HepG2 (cell line): ENCODE data around the gene SLC9A1. TPM values are rescaled to one million over a fixed set of nuclear protein-coding genes. Genes with fewer than 3 reads are reported as not detected.

Experiments
- ATAC-seq: fragments of 200-7000 bp; cut with Tn5 transposase; 3 replicates; pipeline ENCODE4 v1.9.1; 2020; ENCODE audit warnings: mild to moderate bottlenecking, moderate library complexity
- BruUV-seq: library from RNA; stranded (reverse); fragments of 400-500 nt; replicated peaks from 2 replicates; lab custom pipeline; 2021; lab: Mats Ljungman, UMichigan
- CTCF ChIA-PET: fragments of 300-600 bp; formaldehyde crosslinking; extraction: SDS; loops from one replicate; lab custom pipeline; 2021; ENCODE audit warnings: low total read pairs, inconsistent platforms, low intra/inter-chr PET ratio; lab: Yijun Ruan, JAX
- POLR2A ChIA-PET: fragments of 350-600 bp; sonication (Branson Sonifier 250); formaldehyde crosslinking; loops from one replicate; lab custom pipeline; 2020; ENCODE audit warnings: antibody characterized with exemption, inconsistent platforms; lab: Yijun Ruan, JAX
- DNase-seq: peaks from one replicate; pipeline ENCODE4 v3.0.0-alpha.2; 2015; ENCODE audit warnings: low spot score
- FAIRE-seq: peaks from 3 replicates; lab custom pipeline; 2011; peaks lifted over from hg19 to GRCh38; lab: Jason Lieb, UNC
- H2AFZ ChIP-seq: one replicate; pipeline ENCODE4 v1.6.1; 2011; ENCODE audit warnings: low read length, inconsistent platforms
- H3K27ac ChIP-seq: fragments of 300-600 bp; 3 replicates; pipeline ENCODE4 v1.8.0; 2011; ENCODE audit warnings: mixed run types, mild to moderate bottlenecking, mixed read lengths, low read length, inconsistent platforms; ENCODE audit not compliant: insufficient read depth; ENCODE audit errors: extremely low read length
- H3K27me3 ChIP-seq, 2 experiments: fragments of 200-600 bp in 1 of 2; 2 replicates in 1 of 2; 3 replicates in 1 of 2; pipeline versions ENCODE4 v1.6.0 to v1.8.0; 2011; ENCODE audit warnings: low read length in 2 of 2, mild to moderate bottlenecking in 2 of 2, moderate library complexity in 2 of 2, inconsistent platforms in 1 of 2; ENCODE audit not compliant: insufficient read depth in 2 of 2, control insufficient read depth in 1 of 2
- H3K36me3 ChIP-seq, 2 experiments: fragments of 200-600 bp in 1 of 2; replicated peaks in 1 of 2; 2 replicates in 1 of 2; 3 replicates in 1 of 2; pipeline versions ENCODE4 v1.5.1 to v1.8.0; 2011; ENCODE audit warnings: low read length in 2 of 2, inconsistent platforms in 1 of 2; ENCODE audit not compliant: insufficient read depth in 2 of 2, control insufficient read depth in 1 of 2
- H3K4me1 ChIP-seq: 2 replicates; pipeline ENCODE4 v1.5.1; 2012; ENCODE audit warnings: low read length, inconsistent platforms; ENCODE audit not compliant: insufficient read depth
- H3K4me2 ChIP-seq: 2 replicates; pipeline ENCODE4 v1.6.0; 2011; ENCODE audit warnings: low read depth, low read length, inconsistent platforms
- H3K4me3 ChIP-seq, 3 experiments: fragments of 200-600 bp in 1 of 3; sonication (generic), shearing (Covaris generic) in 1 of 3; replicated peaks in 1 of 3; 2 replicates each; pipeline ENCODE4 v1.5.1; 2011 to 2016; ENCODE audit warnings: low read length in 3 of 3, inconsistent platforms in 2 of 3, low read depth in 2 of 3, mild to moderate bottlenecking in 2 of 3, control low read depth in 1 of 3, mixed read lengths in 1 of 3; ENCODE audit not compliant: insufficient read depth in 1 of 3
- H3K79me2 ChIP-seq: one replicate; pipeline ENCODE4 v1.6.1; 2011; ENCODE audit warnings: low read length, inconsistent platforms; ENCODE audit not compliant: insufficient read depth
- H3K9ac ChIP-seq: 2 replicates; pipeline ENCODE4 v1.6.0; 2011; ENCODE audit warnings: mild to moderate bottlenecking, low read depth, low read length, inconsistent platforms; ENCODE audit not compliant: insufficient read depth
- H3K9me3 ChIP-seq: 2 replicates; pipeline ENCODE4 v1.5.1; 2012; ENCODE audit warnings: mild to moderate bottlenecking, low read length
- H4K20me1 ChIP-seq: 2 replicates; pipeline ENCODE4 v1.6.0; 2011; ENCODE audit warnings: inconsistent platforms, mild to moderate bottlenecking, low read length, moderate library complexity; ENCODE audit not compliant: insufficient read depth
- CBX1 ChIP-seq: IDR thresholded peaks from one replicate; pipeline ENCODE4 v1.6.1; 2016; ENCODE audit warnings: antibody characterized with exemption, low read depth
- CENPX ChIP-seq: sonication (generic); formaldehyde crosslinking; IDR thresholded peaks from 2 replicates; pipeline ENCODE4 v1.9.0; 2021; ENCODE audit warnings: mild to moderate bottlenecking, missing genetic modification reagents, moderate library complexity
- FOXC1 ChIP-seq: sonication (generic); formaldehyde crosslinking; IDR thresholded peaks from 2 replicates; pipeline ENCODE4 v1.8.0; 2022; ENCODE audit warnings: mild to moderate bottlenecking, missing genetic modification reagents, borderline replicate concordance
- HIVEP1 ChIP-seq: sonication (generic); formaldehyde crosslinking; IDR thresholded peaks from 2 replicates; pipeline ENCODE4 v1.4.0; 2020; ENCODE audit warnings: mild to moderate bottlenecking, missing genetic modification reagents
- IKZF5 ChIP-seq: IDR thresholded peaks from 2 replicates; pipeline ENCODE4 v1.6.1; 2018; ENCODE audit warnings: missing genetic modification reagents, mild to moderate bottlenecking, missing compliant biosample characterization
- NFE2L2 ChIP-seq: fragments of 150-350 bp; IDR thresholded peaks from 2 replicates; pipeline ENCODE4 v1.6.1; 2014; ENCODE audit warnings: low read length
- WGBS: methylation state at CpG from one replicate; pipeline ENCODE4 v1.1.6; 2017; ENCODE audit warnings: low lambda C conversion rate; 5-methylcytosine and 5-hydroxymethylcytosine counted together
- in situ Hi-C: cut with HindIII; loops from 2 replicates; pipeline ENCODE4 v1.10.0; 2017; ENCODE audit warnings: low pct_unique_long_range_greater_than_20kb; ENCODE audit not compliant: extremely low pct_ligation_motif_present
- intact Hi-C: fragments of 100-400 bp; cut with micrococcal nuclease; formaldehyde crosslinking; loops from one replicate; pipeline ENCODE4 v1.10.0; 2022; ENCODE audit not compliant: unreplicated experiment
- polyA plus RNA-seq, 8 experiments: library from polyadenylated mRNA; depleted of rRNA in 3 of 8; stranded (reverse) in 7 of 8; unstranded in 1 of 8; fragments of >200 nt; fragmentation: Illumina TruSeq in 4 of 8; extraction: Trizol in 4 of 8; gene quantifications; 2 replicates each; pipeline versions ENCODE4 v1.2.1 to v1.2.3, GENCODE V29; 2011 to 2016; ENCODE audit warnings: low read depth in 4 of 8, missing spikeins in 1 of 8, mixed read lengths in 1 of 8; ENCODE audit not compliant: insufficient read depth in 1 of 8
- total RNA-seq, 5 experiments: library from RNA; depleted of rRNA; stranded (reverse); fragments of >200 nt; fragmentation: Illumina TruSeq; extraction: Trizol; gene quantifications; 2 replicates each; pipeline ENCODE4 v1.2.3, GENCODE V29; 2016; ENCODE audit warnings: low read depth in 1 of 5
- TF ChIP-seq, protein P1 (sequence below): sonication (generic); formaldehyde crosslinking; IDR thresholded peaks from 2 replicates; pipeline ENCODE4 v1.9.0; 2021; ENCODE audit warnings: missing genetic modification reagents, borderline replicate concordance
- TF ChIP-seq, protein P2 (sequence below): sonication (generic); formaldehyde crosslinking; IDR thresholded peaks from 2 replicates; pipeline ENCODE4 v1.5.1; 2020; ENCODE audit warnings: mild to moderate bottlenecking, missing genetic modification reagents

SLC9A1 gene
- total and polyA plus RNA-seq, 2 of the 13 experiments (the other 11 are each of a cell fraction or from before 2014, with no cell fraction given), result 1.4 to 2.9 TPM

DNA sequence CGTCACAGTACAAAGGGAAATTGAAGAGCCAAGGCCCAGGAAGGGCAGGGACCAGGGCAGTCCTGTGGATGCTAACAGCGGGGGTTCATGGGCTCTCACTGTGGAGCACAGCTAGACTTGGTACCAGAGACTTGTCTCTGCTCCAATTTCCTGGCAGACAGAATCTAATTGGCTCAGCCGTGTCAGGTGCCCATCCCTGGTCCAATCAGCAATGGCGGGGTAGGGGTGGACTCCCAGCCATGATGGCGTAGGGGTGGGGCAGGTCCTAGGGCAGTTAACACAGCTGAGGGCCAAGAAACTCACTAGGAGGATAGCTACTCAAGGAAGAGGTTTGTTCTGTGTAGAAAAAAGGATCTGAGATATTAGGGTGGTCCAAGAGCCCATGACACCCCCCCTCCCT lies 102.4 kb downstream of the SLC9A1 start (continued):
- TF ChIP-seq CENPX (no peak), NFE2L2 (no peak)

- no peak overlapping the region for H3K4me2 ChIP-seq
- no peaks in the 10 kb centered on the region for H3K36me3 ChIP-seq
- peaks cover 6 to 26% of the 10 kb centered on the region in 2 experiments; a peak in 4 of 5 replicates for H3K27me3 ChIP-seq
- H3K9ac ChIP-seq, result no peak overlapping the region
- POLR2A ChIA-PET, result no interaction called here
- DNase-seq (no peak), FAIRE-seq (no peak), ATAC-seq (no peak)
- TF ChIP-seq CBX1, result no peak
- no peak for TF ChIP-seq FOXC1 (CRISPR knock-in tag)
- intact Hi-C loops, result loop anchor here (10.0 kb wide), 1 partner anchor 85 kb away; the partner anchor contains the start of gene KDF1
- peaks cover 8% of the 10 kb centered on the region; the same call in 1 of the 2 replicates for H3K4me1 ChIP-seq
- no peaks in the 10 kb centered on the region for H4K20me1 ChIP-seq
- H2AFZ ChIP-seq, result no peak overlapping the region
- H3K79me2 ChIP-seq, result no peaks in the 10 kb centered on the region
- no peaks in the 10 kb centered on the region for H3K9me3 ChIP-seq
- WGBS, result 14% methylated on average over 3 of the region's 3 CpGs
- in situ Hi-C loops, result loop anchor here (5.0 to 10.0 kb wide), 2 partner anchors 48 to 235 kb away; no protein-coding TSS in a partner anchor
- no peak overlapping the region for H3K4me3 ChIP-seq
- CTCF ChIA-PET, result no interaction called here
- no peak overlapping the region for H3K27ac ChIP-seq
- BruUV-seq, result no TSS peak
These were observed 105.3 kb downstream of the SLC9A1 start for GRCh38 chr1:27049607-27050006.

- Histone ChIP-seq H4K20me1 (no peaks in the 10 kb centered on the region), H3K4me1 (peaks cover 8% of the 10 kb centered on the region; the same call in 1 of the 2 replicates), H3K4me3 (no peak overlapping the region), H3K9me3 (no peaks in the 10 kb centered on the region), H3K79me2 (no peaks in the 10 kb centered on the region), H3K9ac (no peak overlapping the region), H2AFZ (no peak overlapping the region), H3K27ac (no peak overlapping the region), H3K27me3 (peaks cover 6 to 22% of the 10 kb centered on the region in 2 experiments; a peak in 4 of 5 replicates), H3K36me3 (no peaks in the 10 kb centered on the region), H3K4me2 (no peak overlapping the region)
- BruUV-seq, result no TSS peak
- 6% methylated on average over 2 of the region's 2 CpGs for WGBS
- DNase-seq (no peak), FAIRE-seq (no peak), ATAC-seq (no peak)
- in situ Hi-C loops, result loop anchor here (5.0 to 10.0 kb wide), 2 partner anchors 48 to 236 kb away; no protein-coding TSS in a partner anchor
- ChIA-PET CTCF (no interaction called here), POLR2A (no interaction called here)
- intact Hi-C loops, result loop anchor here (10.0 kb wide), 1 partner anchor 84 kb away; the partner anchor contains the start of gene KDF1
- TF ChIP-seq HIVEP1 (CRISPR knock-in tag), result no peak
- TF ChIP-seq, protein P1, sequence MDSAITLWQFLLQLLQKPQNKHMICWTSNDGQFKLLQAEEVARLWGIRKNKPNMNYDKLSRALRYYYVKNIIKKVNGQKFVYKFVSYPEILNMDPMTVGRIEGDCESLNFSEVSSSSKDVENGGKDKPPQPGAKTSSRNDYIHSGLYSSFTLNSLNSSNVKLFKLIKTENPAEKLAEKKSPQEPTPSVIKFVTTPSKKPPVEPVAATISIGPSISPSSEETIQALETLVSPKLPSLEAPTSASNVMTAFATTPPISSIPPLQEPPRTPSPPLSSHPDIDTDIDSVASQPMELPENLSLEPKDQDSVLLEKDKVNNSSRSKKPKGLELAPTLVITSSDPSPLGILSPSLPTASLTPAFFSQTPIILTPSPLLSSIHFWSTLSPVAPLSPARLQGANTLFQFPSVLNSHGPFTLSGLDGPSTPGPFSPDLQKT (CRISPR knock-in tag), result no peak
- TF ChIP-seq, protein P2, sequence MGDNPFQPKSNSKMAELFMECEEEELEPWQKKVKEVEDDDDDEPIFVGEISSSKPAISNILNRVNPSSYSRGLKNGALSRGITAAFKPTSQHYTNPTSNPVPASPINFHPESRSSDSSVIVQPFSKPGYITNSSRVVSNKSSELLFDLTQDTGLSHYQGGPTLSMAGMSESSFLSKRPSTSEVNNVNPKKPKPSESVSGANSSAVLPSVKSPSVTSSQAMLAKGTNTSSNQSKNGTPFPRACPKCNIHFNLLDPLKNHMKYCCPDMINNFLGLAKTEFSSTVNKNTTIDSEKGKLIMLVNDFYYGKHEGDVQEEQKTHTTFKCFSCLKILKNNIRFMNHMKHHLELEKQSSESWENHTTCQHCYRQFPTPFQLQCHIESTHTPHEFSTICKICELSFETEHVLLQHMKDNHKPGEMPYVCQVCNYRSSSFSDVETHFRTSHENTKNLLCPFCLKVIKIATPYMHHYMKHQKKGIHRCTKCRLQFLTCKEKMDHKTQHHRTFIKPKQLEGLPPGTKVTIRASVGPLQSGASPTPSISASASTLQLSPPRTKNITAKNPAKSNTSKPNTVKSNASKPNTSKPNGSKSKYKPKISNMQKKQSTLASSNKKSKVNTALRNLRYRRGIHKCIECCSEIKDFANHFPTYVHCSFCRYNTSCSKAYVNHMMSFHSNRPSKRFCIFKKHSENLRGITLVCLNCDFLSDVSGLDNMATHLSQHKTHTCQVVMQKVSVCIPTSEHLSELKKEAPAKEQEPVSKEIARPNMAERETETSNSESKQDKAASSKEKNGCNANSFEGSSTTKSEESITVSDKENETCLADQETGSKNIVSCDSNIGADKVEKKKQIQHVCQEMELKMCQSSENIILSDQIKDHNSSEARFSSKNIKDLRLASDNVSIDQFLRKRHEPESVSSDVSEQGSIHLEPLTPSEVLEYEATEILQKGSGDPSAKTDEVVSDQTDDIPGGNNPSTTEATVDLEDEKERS (CRISPR knock-in tag), result no peak
- no peak for TF ChIP-seq IKZF5 (CRISPR knock-in tag)
These were observed 105.8 kb downstream of the SLC9A1 start for GRCh38 chr1:27049100-27049499.
